Suprapubic skin (tissue), 4 donors: Measurements from ENCODE around the gene SLC25A47. TPM values are rescaled to one million over a fixed set of nuclear protein-coding genes. Genes with fewer than 3 reads are reported as not detected.

Experiments
- DNase-seq, 2 donors: peaks; one replicate each; pipeline ENCODE4 v3.0.0-alpha.2; 2019; ENCODE audit warnings: low spot score in 2 of 2
- H3K27ac ChIP-seq: fragments of 200-600 bp; sonication (generic); one replicate; pipeline ENCODE4 v1.5.1; 2019
- H3K27me3 ChIP-seq: fragments of 200-600 bp; sonication (generic); one replicate; pipeline ENCODE4 v1.5.1; 2019
- H3K36me3 ChIP-seq: fragments of 200-600 bp; sonication (generic); one replicate; pipeline ENCODE4 v1.5.1; 2019
- H3K4me1 ChIP-seq: fragments of 200-600 bp; sonication (generic); one replicate; pipeline ENCODE4 v1.5.1; 2019
- H3K4me3 ChIP-seq: fragments of 200-600 bp; sonication (generic); one replicate; pipeline ENCODE4 v1.5.1; 2019; ENCODE audit warnings: mild to moderate bottlenecking
- H3K9me3 ChIP-seq: fragments of 200-600 bp; sonication (generic); one replicate; pipeline ENCODE4 v1.5.1; 2019
- CTCF ChIP-seq, 2 donors: fragments of 200-600 bp in 1 of 2; fragments of 450-650 bp in 1 of 2; sonication (generic) in 1 of 2; IDR thresholded peaks; one replicate each; pipeline ENCODE4 v1.5.1; 2016 to 2019; ENCODE audit warnings: antibody characterized with exemption in 2 of 2, mild to moderate bottlenecking in 1 of 2, moderate library complexity in 1 of 2
- EP300 ChIP-seq: sonication (generic); formaldehyde crosslinking; IDR thresholded peaks from one replicate; pipeline ENCODE4 v1.6.1; 2017; ENCODE audit warnings: antibody characterized with exemption
- POLR2A ChIP-seq, 2 donors: fragments of 450-650 bp; IDR thresholded peaks; one replicate each; pipeline ENCODE4 v1.6.1; 2017; ENCODE audit warnings: antibody characterized with exemption in 2 of 2, mild to moderate bottlenecking in 2 of 2, moderate library complexity in 2 of 2
- POLR2AphosphoS5 ChIP-seq, 3 donors: sonication (generic); formaldehyde crosslinking; IDR thresholded peaks; one replicate each; pipeline ENCODE4 v1.6.1; 2017; ENCODE audit warnings: antibody characterized with exemption in 3 of 3
- WGBS: methylation state at CpG from one replicate; pipeline ENCODE4 v1.1.5; 2018; 5-methylcytosine and 5-hydroxymethylcytosine counted together
- total RNA-seq, 4 donors: library from RNA; depleted of rRNA; stranded (reverse); fragments of >200 nt; gene quantifications; one replicate each; pipeline ENCODE4 v1.1.0, GENCODE V29; 2016

Gene SLC25A47
- total RNA-seq, 4 donors from 2014 or later: 0.30 to 1.4 TPM; not detected in 2

- Histone ChIP-seq H3K4me3 (peak overlapping the region; percentile 94), H3K4me1 (peaks cover 59% of the 10 kb centered on the region), H3K36me3 (no peaks in the 10 kb centered on the region), H3K9me3 (no peaks in the 10 kb centered on the region), H3K27ac (peak overlapping the region; percentile 89), H3K27me3 (no peaks in the 10 kb centered on the region)
- TF ChIP-seq CTCF (IDR thresholded peaks at IDR 0.05): no peak
- TF ChIP-seq POLR2A (IDR thresholded peaks at IDR 0.05): no peak
- no peak for TF ChIP-seq EP300
- no peak for TF ChIP-seq POLR2AphosphoS5 (IDR thresholded peaks at IDR 0.05)
- 5% methylated on average over 12 of the region's 23 CpGs for WGBS
- DNase-seq: no peak
These were observed 18.3 kb upstream of the SLC25A47 start for GRCh38 chr14:100304825-100305323.

DNA sequence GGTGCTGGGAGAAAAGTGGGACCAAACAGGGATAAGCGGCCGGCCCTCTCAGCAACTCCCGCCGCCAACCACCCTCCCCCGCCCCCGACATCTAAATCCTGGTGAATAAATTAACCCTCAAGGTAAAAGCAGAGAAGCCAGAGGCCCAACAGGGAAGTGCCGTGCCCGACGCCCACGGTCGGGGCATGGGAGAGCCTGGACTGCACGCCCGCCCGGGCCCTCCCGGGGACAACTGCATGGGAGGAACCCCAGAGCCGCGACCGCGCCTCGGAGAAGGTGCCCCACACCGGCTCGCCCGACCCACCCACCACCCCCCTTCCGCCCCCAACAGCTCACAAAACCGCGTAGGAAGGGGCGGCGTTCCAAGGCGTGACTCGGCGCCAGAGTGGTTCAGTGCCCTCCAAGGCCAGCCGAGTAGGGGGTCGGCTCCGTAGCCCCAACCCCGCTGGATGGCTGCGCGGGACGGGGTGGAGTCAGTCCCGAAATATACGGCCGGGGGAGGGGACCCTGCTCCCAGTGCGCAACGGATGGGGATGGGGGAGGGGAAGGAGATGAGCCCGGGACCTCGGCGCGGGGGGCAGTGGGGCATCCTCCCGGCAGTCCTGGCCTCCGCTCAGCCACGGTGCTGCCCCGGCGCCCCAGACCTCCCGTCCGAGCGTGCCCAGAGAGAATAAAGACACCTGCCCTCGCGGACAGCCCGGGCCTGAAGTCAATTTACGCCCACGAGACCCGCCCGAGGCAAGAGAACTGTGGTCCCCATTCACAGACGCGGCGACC, 17.6 kb upstream of the SLC25A47 start:
- Histone ChIP-seq H3K36me3 (no peaks in the 10 kb centered on the region), H3K4me1 (peaks cover 59% of the 10 kb centered on the region), H3K27me3 (no peaks in the 10 kb centered on the region), H3K9me3 (no peaks in the 10 kb centered on the region), H3K27ac (peak overlapping the region; percentile 89), H3K4me3 (peak overlapping the region; percentile 94)
- 0% methylated on average over 12 of the region's 65 CpGs for WGBS
- no peak for DNase-seq
- TF ChIP-seq POLR2A (IDR thresholded peaks at IDR 0.05): no peak
- no peak for TF ChIP-seq EP300
- no peak for TF ChIP-seq POLR2AphosphoS5 (IDR thresholded peaks at IDR 0.05)
- no peak for TF ChIP-seq CTCF (IDR thresholded peaks at IDR 0.05)

DNA sequence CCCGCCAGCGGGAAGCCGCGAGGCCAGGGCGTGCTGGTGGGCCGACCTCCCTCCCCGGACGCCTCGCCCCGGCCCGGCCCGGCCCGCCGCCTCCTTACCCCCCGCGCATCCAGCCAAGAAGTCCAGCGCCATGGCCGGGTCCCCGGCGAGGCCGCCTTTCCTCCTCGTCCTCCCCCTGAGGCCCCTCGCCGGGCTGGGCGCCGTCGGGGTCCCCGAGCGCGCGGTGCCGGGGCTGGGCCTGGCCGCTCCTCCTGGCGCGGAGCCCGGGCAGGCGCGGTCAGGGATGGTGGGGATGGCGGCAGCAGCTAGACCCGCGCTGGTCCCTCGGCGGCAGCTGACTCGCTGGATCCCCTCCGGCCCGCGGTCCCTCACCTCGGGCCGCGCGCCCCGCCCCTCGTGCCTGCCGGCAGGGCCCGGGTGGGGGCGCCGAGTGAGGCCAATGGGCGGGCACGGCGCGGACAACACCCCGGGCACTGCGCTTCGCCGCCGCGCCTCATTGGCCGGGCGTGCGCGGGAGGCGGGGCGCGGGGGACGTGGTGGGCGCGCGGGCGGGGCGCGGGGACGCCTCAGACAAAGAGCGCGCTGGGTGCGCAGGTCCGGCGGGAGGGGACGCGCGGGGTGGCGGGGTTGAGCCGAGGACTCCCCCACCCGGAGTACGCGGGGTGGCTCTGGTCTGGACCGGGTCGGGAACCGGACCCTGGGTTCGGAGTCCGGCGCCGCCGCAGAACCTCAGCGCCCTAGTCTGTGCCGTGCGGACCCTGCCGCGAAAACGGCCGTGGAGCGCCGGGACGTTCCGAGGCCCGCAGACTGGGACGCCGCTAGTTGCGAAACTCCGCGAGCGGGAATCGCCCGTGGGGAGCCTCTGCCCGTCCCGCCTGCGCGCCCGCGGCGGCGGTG, 16.8 kb upstream of the SLC25A47 start, which contains the start of gene SLC25A29:
Gene SLC25A29 (minus strand): TSS at position 344 of the 897 bp plus-strand sequence. CDS start 212 bp downstream, at position 132.
- no peaks in the 10 kb centered on the region for H3K9me3 ChIP-seq
- H3K4me3 ChIP-seq: peak within 1 kb of the TSS; percentile 94
- H3K4me1 ChIP-seq: peaks cover 59% of the 10 kb centered on the region
- H3K27me3 ChIP-seq: no peaks in the 10 kb centered on the region
- no peaks in the 10 kb centered on the region for H3K36me3 ChIP-seq
- TF ChIP-seq EP300 (no peak), CTCF (IDR thresholded peaks at IDR 0.05) (no peak), POLR2AphosphoS5 (IDR thresholded peaks at IDR 0.05) (peak in 2 of 3 donors; percentile 51 to 53), POLR2A (IDR thresholded peaks at IDR 0.05) (peak in 1 of 2 donors; percentile 59)
- WGBS: 0% methylated on average over 6 of the region's 131 CpGs
- DNase-seq: peak; percentile 89 to 91
- H3K27ac ChIP-seq: peak within 1 kb of the TSS; percentile 89

- TF ChIP-seq EP300 (no peak), POLR2A (IDR thresholded peaks at IDR 0.05) (no peak), CTCF (IDR thresholded peaks at IDR 0.05) (no peak), POLR2AphosphoS5 (IDR thresholded peaks at IDR 0.05) (no peak)
- Histone ChIP-seq H3K27me3 (no peaks in the 10 kb centered on the region), H3K36me3 (no peaks in the 10 kb centered on the region), H3K4me1 (peaks cover 55% of the 10 kb centered on the region), H3K4me3 (peak overlapping the region; percentile 94), H3K9me3 (no peaks in the 10 kb centered on the region), H3K27ac (peak overlapping the region; percentile 89)
- WGBS: 15% methylated on average over 29 of the region's 49 CpGs
- no peak for DNase-seq
These were observed 16.0 kb upstream of the SLC25A47 start for GRCh38 chr14:100306998-100307765.
